Measurements from ENCODE around the gene SUN3. TPM values are rescaled to one million over a fixed set of nuclear protein-coding genes. Genes with fewer than 3 reads are reported as not detected.
A peak's percentile ranks its signal among the peaks of the same experiment; 100 is the strongest.
"Not testable (repeated sequence)": the region's sequence is repeated elsewhere in the genome, so short reads cannot be mapped to it uniquely, and the experiment has no call there.

SUN3 gene
- total RNA-seq, 2 donors from 2014 or later: not detected

DNA sequence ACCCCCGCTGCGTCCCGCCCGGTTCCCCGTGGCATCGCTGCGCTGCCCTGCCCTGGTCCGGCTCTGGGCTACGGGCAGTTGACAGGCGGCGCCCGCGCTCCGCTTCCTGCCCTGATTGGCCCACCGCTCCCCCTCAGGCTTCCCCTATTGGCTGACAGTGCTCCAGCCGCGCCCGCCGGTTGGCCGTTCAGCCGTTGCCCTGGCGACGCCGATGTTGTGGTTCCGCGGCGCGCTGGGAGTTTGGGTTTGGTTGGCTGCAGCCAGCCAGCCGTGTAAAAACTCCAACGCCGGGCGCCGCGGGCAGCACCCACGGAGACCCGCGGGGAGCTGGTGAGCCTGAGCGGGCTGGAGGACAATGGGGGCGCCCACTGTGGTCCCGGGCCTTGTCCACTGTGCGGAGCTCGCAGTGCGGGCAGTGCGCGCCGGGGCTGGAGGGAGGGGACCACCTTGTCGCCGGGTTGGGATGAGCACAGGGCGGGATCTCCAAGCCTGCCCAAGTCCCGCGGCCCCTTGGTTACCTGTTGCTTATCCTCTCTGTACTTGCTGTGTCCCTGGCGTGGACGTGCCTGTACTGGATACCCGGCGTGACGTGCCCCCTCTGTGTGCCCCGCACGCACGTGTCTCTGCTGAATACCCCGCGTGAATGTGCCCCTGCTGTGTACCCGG is 6.5 kb upstream of the SUN3 start, which contains the start of gene C7orf57:
Gene C7orf57 (plus strand): TSS at position 243 of the 666 bp plus-strand sequence. CDS start 766 bp downstream, outside the sequence.
- intact Hi-C loops (cut with DNase I): no loop called here
- peak; percentile 98 for DNase-seq (ENCODE audit: low spot score)

GRCh38 chr7:48033922-48034321 is 5.0 kb upstream of the SUN3 start:
- intact Hi-C loops (cut with DNase I): no loop called here
- DNase-seq (ENCODE audit: low spot score): no peak

DNA sequence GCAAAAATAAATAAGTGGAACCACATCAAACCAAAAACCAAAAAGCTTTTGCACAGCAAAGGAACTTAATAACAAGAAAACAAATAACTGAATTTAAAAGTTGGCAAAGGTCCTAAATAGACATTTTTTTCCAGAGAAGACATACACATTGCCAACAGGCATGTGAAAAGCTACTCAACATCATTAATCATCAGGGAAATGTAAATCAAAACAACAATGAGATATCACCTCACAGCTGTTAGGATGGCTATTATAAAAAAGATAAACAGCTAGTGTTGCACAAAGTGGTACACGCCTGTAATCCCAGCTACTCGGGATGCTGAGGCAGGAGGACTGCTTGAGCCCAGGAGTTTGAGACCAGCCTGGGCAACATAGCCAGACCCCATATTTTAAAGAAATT is 2.2 kb upstream of the SUN3 start:
- intact Hi-C loops (cut with DNase I): no loop called here
- DNase-seq (ENCODE audit: low spot score): no peak

GRCh38 chr7:48025624-48026023 is 3.3 kb downstream of the SUN3 start:
- DNase-seq (ENCODE audit: low spot score): no peak
- intact Hi-C loops (cut with DNase I): no loop called here

- no peak for DNase-seq (ENCODE audit: low spot score)
- intact Hi-C loops (cut with DNase I): no loop called here
Measured at GRCh38 chr7:48017674-48018073, 11.2 kb downstream of the SUN3 start.

DNA sequence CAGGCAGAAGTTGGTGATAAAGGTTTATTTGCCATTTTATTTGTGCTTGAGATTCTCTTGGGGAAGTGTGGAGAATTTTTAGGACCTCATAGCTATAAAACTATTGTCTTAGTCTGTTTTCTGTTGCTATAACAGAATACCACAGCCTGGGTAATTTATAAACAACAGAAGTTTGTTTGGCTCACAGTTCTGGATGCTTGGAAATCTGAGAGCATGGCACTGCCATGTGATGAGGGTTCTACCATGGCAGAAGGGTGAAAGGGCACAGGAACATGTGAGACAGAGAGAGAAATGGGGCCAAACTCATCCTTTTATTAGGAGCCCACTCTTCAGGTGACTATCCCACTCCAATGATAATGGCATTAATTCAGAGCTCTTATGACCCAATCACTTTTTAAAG is 12.3 kb downstream of the SUN3 start:
- no peak for DNase-seq (ENCODE audit: low spot score)

DNA sequence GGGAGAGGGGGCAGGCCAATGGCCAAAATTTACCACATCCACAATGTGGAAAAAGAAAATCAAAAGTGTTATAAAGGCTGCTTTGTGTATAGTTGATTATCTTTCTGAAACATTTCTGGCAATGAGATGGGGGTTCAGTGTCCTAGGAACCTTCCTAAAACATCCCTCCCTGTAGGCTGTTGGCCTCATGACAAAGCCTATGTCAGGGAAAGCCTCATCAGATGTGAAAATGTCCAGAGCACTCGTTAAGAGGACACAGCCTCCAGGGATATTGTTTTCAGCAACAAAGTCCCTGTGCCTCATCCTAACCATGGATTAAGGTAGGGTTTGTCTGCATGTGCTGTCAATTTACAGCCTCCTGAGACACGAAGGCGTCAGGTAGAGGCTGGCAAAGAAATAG is 17.0 kb downstream of the SUN3 start:
- intact Hi-C loops (cut with DNase I): no loop called here

More for the DNA sequence above, 12.3 kb downstream of the SUN3 start:
- intact Hi-C loops (cut with DNase I): no loop called here

DNA sequence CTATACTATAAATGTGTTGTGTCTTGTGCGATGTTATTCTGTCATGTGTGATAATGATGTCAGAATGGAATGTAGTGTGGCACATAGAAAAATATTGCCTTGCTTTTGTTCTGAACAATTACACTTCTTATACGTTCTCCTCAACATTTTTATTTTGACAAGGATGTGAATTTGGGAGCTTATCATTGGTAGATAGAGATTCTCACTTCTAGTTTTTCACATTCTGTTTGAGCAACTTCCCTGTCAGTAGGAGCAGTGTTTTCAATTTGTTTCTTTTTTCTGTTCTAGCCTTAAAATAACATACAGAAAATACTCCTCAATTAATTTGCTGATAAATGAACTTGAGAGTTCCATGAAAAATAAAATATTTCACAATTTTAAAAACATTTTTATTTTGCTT is 17.6 kb downstream of the SUN3 start:
- intact Hi-C loops (cut with DNase I): no loop called here
- DNase-seq (ENCODE audit: low spot score): no peak

More for the DNA sequence above, 17.0 kb downstream of the SUN3 start:
- DNase-seq (ENCODE audit: low spot score): no peak

GRCh38 chr7:48009954-48010353 is 19.0 kb downstream of the SUN3 start:
- DNase-seq (ENCODE audit: low spot score): no peak
- intact Hi-C loops (cut with DNase I): no loop called here

DNA sequence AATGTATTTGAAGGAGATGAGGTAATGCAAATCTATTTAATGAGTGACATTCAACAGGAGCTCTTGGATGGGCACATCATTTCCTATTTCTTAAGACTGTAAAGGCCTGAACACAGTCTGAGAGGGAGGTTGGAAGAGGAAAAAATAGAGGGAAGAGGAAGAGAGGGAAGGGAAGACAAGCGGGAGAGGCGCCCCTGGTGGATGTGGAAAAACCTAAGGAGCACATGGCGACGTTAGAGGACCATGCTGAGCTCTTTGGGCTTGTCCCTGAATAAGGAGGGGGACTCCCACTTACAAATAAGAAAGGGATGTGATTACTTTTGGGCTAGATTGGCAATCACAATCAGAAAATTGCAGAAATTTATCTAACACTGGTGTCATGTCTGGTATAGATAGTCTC is 19.6 kb downstream of the SUN3 start:
- intact Hi-C loops (cut with DNase I): no loop called here
- DNase-seq (ENCODE audit: low spot score): no peak

- DNase-seq (ENCODE audit: low spot score): no peak
Measured at GRCh38 chr7:48006866-48007265, 22.0 kb downstream of the SUN3 start.

GRCh38 chr7:48004638-48005037 is 24.3 kb downstream of the SUN3 start:
- DNase-seq (ENCODE audit: low spot score): no peak
- intact Hi-C loops (cut with DNase I): no loop called here

More at GRCh38 chr7:48006866-48007265, 22.0 kb downstream of the SUN3 start:
- intact Hi-C loops (cut with DNase I): no loop called here

DNA sequence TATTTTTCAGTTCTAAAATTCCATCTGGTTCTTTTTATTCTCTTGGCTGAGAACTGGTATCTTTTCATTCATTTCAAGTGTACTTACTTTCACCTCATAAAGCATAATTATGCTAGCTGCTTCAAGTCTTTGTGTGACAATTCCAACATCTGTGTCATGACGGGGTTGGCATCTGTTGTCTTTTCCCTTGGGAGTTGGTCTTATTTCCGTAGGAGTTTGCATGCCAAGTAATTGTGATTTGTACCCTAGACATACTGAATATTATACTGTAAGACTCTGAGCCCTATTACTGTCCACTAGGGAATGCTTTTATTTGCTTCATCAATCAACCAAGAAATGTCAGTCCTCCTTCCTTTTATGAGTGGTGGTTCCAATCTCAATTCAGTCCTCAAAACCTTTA is 24.9 kb downstream of the SUN3 start:
- no peak for DNase-seq (ENCODE audit: low spot score)
- intact Hi-C loops (cut with DNase I): no loop called here

DNA sequence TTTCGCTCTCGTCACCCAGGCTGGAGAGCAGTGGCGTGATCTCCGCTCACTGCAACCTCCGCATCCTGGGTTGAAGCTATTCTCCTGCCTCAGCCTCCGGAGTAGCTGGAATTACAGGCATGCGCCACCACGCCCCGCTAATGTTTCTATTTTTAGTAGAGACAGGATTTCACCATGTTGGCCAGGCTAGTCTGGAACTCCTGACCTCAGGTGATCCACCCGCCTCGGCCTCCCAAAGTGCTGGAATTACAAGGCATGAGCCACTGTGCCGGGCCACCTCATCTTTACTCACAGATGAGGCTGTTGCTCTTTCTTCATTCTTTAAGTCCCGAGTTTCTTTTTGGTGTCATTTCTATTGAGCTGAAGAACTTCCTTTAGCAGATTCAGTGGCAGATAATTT is 28.7 kb downstream of the SUN3 start:
- DNase-seq (ENCODE audit: low spot score); intact Hi-C loops (cut with DNase I): not testable (repeated sequence)

DNA sequence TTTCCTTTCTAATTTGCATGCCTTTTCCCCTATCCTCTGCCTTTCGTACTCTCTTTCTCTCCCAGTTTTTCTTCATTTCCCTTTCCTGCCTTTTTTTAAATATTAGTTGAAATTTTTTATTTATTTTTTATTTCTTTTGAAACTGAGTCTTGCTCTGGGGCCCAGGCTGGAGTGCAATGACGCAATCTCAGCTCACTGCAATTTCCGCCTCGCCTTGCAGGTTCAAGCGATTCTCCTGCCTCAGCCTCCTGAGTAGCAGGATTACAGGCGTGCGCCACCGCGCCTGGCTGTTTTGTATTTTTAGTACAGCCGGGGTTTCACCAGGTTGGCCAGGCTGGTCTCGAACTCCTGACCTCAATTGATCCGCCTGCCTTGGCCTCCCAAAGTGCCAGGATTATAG is 29.5 kb downstream of the SUN3 start:
- intact Hi-C loops (cut with DNase I): no loop called here
- DNase-seq (ENCODE audit: low spot score): no peak

- intact Hi-C loops (cut with DNase I): loop anchor here in 1 of 2 donors (5.0 kb wide), 1 partner anchor 115 kb away; no protein-coding TSS in a partner anchor
- DNase-seq (ENCODE audit: low spot score): no peak
Measured at GRCh38 chr7:47992446-47992845, 36.5 kb downstream of the SUN3 start.

DNA sequence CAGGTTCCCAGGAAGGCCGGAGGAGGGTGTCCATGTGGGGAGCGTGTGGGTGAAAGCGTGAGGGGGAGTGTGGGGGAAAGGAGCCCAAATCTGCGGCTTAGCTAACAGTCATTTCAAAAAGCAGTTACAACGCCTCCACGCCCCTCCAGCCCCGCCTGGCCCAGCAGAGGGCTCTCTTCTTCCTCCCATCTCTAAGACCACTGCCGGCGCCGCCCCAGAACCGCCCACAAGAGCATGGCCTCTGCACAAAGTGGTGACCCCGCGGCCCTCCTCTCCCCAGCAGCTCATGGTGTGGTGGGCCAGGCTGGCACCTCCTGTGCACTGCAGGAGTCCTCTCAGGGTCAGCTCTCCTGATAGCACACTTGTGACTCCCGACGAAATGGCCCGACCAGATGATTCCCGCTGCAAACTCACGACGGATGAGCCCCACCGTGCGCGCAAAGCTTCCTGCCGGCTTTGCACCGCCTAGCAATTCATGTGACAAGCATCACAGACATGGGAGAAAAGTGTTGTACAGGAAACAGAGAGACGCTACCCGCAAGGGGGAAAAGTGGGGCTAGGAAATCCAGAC is 37.1 kb downstream of the SUN3 start:
- peak; percentile 97 for DNase-seq (ENCODE audit: low spot score)
- intact Hi-C loops (cut with DNase I): loop anchor here in 1 of 2 donors (5.0 kb wide), 1 partner anchor 115 kb away; no protein-coding TSS in a partner anchor

DNA sequence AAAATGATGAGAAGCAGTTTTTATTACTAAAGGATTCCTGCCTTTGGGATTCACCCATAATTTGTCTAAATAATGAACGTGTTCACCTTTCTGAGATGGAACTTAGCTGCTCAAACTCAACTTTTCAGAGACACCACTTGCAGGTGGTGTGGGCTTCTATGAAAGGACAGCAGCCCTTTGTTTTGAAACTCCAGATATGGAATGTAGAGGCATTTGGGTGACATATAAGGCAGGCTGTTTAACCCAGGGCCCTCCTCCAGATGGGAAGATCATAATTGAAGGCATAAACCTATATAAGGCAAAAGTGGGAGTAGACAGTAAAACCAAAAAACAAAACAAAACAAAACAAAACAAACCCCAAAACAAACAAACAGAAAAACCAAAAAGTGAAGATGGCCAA is 37.6 kb downstream of the SUN3 start:
- no peak for DNase-seq (ENCODE audit: low spot score)
- intact Hi-C loops (cut with DNase I): loop anchor here in 1 of 2 donors (5.0 kb wide), 1 partner anchor 116 kb away; no protein-coding TSS in a partner anchor

DNA sequence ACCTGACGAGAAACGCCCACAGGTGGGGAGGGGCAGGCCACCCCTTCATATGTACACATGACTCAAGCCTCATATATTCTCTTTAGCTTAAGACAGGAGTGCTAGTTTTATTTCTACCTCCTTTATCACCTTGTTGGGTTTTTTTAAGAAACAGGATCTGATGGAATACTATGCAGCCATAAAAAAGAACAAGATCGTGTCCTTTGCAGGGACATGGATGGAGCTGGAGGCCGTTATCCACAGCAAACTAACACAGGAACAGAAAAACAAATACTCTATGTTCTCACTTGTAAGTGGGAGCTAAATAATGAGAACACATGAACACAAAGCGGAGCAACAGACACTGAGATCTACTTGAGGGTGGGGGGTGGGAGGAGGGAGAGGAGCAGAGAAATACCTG is 38.3 kb downstream of the SUN3 start:
- no peak for DNase-seq (ENCODE audit: low spot score)
- intact Hi-C loops (cut with DNase I): loop anchor here in 1 of 2 donors (5.0 kb wide), 1 partner anchor 117 kb away; no protein-coding TSS in a partner anchor

DNA sequence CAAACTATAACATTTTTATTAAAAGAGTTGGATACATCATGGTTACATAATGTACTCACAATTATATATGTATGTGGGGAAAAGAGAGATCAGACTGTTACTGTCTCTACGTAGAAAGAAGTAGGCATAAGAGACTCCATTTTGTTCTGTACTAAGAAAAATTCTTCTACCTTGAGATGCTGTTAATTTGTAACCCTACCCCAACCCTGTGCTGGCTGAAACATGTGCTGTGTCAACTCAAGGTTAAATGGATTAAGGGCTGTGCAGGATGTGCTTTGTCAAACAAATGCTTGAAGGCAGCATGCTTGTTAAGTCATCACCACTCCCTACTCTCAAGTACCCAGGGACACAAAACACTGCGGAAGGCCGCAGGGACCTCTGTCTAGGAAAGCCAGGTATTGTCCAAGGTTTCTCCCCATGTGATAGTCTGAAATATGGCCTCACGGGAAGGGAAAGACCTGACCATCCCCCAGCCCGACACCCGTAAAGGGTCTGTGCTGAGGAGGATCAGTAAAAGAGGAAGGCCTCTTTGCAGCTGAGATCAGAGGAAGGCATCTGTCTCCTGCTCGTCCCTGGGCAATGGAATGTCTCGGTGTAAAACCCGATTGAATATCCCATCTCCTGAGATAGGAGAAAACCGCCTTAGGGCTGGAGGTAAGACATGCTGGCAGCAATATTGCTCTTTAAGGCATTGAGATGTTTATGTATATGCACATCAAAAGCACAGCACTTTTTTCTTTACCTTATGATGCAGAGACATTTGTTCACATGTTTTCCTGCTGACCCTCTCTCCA is 39.1 kb downstream of the SUN3 start:
- not testable (repeated sequence) for DNase-seq (ENCODE audit: low spot score)
- intact Hi-C loops (cut with DNase I): loop anchor here in 1 of 2 donors (5.0 kb wide), 1 partner anchor 117 kb away; no protein-coding TSS in a partner anchor

Data from posterior vena cava (tissue), 2 donors.